ENCODE results near the gene BPIFB3. TPM values are rescaled to one million over a fixed set of nuclear protein-coding genes. Genes with fewer than 3 reads are reported as not detected.
A peak's percentile ranks its signal among the peaks of the same experiment; 100 is the strongest.

The BPIFB3 gene, protein sequence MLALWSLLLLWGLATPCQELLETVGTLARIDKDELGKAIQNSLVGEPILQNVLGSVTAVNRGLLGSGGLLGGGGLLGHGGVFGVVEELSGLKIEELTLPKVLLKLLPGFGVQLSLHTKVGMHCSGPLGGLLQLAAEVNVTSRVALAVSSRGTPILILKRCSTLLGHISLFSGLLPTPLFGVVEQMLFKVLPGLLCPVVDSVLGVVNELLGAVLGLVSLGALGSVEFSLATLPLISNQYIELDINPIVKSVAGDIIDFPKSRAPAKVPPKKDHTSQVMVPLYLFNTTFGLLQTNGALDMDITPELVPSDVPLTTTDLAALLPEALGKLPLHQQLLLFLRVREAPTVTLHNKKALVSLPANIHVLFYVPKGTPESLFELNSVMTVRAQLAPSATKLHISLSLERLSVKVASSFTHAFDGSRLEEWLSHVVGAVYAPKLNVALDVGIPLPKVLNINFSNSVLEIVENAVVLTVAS
- total RNA-seq: not detected

DNA sequence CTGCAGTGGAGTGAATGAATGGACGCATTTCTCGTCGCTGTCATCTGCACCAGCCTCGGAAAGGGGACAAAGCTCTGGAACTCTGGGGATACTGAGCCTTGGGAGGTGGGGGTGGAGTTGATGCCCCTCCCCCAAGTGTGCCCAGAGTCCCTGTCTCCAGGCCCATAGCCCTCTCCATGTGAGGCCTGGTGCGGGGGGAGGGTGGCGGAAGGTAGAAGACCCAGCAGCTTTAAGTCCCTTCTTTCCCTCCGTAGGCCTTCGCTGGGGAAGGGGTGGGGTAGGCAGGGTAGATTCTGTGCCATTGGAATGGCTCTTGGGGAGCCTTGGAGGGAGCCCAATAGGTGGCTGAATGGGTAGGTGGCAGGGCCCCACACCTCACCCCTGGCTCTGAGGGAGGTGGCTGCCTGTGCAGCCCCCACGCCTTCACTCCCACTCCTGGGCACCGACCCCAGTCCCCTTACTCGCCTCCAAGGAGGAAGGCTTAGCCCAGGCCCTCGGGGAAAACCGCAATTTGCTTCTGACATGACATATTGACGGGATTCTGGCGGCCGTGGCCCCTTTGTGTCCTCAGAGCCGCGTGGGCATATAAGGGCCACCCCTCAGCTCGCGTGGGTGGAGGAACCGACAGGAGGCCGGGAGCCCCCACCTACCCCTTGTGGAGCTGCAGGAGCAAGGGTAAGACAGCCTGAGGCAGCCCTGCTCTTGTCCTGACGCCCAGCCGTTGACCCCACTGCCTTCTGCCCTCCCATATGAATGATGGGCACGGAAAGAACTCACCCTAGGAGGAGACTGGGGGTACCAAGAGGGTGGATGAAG, at the start of gene BPIFB3:
BPIFB3 (plus strand) TSS at position 613 of the 816 bp plus-strand sequence. CDS start 1,533 bp downstream, outside the sequence.
- no peak for TF ChIP-seq CTCF (IDR thresholded peaks at IDR 0.05)
- intact Hi-C loops (cut with DNase I): no loop called here
- H3K4me3 ChIP-seq: no peak within 1 kb of the TSS
- no peaks in the 10 kb centered on the region for H3K9me3 ChIP-seq
- no peak within 1 kb of the TSS for H3K9ac ChIP-seq (ENCODE audit: low read depth in 2 of 2, low read length in 2 of 2)
- no peaks in the 10 kb centered on the region for H3K36me3 ChIP-seq
- no peak for DNase-seq
- no peak within 1 kb of the TSS for H3K27ac ChIP-seq
- H3K27me3 ChIP-seq: no peaks in the 10 kb centered on the region
- no peaks in the 10 kb centered on the region for H3K4me1 ChIP-seq

DNA sequence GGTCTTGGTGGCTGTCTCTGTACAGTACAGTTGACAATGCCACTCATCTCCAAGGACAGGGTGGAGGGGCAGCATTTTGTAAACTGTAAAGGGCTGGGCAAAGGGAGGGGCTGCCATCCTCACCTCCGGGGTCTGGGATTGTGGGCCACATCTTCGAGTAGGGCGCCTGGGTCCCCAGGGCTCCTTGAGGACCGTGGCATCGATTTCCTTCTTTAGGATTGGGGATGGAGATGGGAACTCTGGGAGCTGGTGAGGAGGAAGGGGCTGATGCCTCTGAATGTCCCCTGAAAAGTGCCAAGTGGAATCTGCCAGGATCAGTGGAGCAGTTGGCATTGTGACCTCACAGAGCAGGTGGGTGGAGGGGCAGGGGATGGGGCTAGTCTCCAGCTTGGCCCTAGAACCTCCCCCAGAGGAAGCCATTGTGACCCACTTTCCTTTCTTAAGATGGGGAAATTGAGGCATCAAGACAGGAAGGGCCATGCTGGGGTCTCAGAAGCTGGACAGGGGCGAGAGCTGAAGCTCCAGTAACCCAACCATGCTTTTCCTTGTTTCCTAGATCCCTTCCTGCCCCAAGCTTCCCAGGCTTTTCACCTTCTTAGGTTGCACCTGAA, 49.5 kb upstream of the BPIFB3 start, which contains the start of gene SUN5:
SUN5 (minus strand) TSS at position 293 of the 611 bp plus-strand sequence; CDS start at position 200, 93 bp downstream.
- Histone ChIP-seq H3K4me1 (no peaks in the 10 kb centered on the region), H3K4me3 (no peak within 1 kb of the TSS), H3K36me3 (no peaks in the 10 kb centered on the region), H3K27me3 (no peaks in the 10 kb centered on the region), H3K27ac (no peak within 1 kb of the TSS), H3K9me3 (no peaks in the 10 kb centered on the region), H3K9ac (ENCODE audit: low read depth in 2 of 2, low read length in 2 of 2) (no peak within 1 kb of the TSS)
- TF ChIP-seq CTCF (IDR thresholded peaks at IDR 0.05): no peak
- DNase-seq: no peak
- intact Hi-C loops (cut with DNase I): loop anchor here (10.0 kb wide), 1 partner anchor 209 kb away; no protein-coding TSS in a partner anchor

DNA sequence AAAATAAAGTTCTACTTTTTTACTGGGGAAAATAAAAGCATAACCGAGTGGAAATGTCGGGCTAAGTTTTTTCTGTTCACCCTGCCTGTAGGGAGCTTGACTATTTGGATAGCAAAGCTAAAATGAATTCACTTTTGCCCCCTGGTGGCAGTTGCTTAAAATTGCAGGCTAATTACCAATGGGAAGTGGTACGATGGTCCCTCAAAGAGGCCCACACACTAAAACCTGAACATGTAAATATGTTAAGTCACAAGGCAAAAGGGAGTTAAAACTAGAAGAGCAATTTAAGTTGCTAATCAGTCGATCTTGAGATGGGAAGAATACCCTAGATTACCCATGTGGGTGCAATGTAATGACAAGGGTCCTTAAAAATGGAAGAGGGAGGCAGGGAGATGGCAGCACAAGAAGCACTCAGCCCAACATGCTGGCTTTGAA, 48.6 kb upstream of the BPIFB3 start:
- Histone ChIP-seq H3K9ac (ENCODE audit: low read depth in 2 of 2, low read length in 2 of 2) (no peak overlapping the region), H3K36me3 (no peaks in the 10 kb centered on the region), H3K27me3 (no peaks in the 10 kb centered on the region), H3K27ac (no peak overlapping the region), H3K4me1 (no peaks in the 10 kb centered on the region), H3K4me3 (no peak overlapping the region), H3K9me3 (no peaks in the 10 kb centered on the region)
- intact Hi-C loops (cut with DNase I): loop anchor here (10.0 kb wide), 1 partner anchor 210 kb away; no protein-coding TSS in a partner anchor
- peak; percentile 45 for TF ChIP-seq CTCF (IDR thresholded peaks at IDR 0.05)
- peak; percentile 22 for DNase-seq

DNA sequence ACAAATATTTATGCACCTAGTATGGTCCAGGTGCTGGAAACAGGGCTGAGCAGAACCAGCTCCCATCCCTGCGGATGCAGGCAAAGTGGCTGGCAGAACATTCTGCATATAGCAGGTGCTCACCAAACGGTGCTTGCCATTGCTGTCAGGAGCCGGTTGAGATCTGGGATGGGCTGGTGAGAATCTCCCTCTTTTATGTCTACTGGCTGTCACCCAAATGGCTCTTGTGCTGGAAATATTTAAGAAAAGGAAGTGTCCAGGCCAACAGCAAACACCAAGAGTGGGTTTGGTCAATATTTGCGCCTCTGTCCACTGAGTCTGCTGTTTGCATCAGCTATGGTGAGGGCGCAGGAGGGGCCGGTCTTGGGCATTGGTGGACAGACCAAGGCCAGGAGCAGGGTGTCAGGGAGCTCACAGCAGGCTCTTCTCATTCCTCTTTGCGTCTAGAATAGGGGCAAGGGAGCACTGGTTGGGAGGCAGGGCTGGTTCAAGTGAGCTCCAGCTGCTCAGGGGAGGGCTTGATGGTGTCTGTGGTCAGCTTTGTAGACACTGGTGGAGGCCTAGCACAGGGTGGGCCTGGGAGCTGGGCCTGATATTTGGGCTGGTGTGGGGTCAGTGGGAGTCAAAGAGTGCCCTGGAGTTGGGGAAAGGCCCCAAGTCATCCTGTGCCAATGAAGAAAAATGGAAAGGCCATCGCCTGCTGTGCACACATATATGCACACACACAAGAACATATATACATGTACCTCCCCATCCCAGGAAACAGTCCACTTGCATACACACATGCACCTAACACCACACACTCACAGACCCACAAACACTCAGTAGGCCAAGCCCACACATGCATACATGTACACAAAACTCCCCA, 47.6 kb upstream of the BPIFB3 start:
- Histone ChIP-seq H3K27me3 (no peaks in the 10 kb centered on the region), H3K4me3 (no peak overlapping the region), H3K4me1 (no peaks in the 10 kb centered on the region), H3K27ac (no peak overlapping the region), H3K9me3 (no peaks in the 10 kb centered on the region), H3K36me3 (no peaks in the 10 kb centered on the region), H3K9ac (ENCODE audit: low read depth in 2 of 2, low read length in 2 of 2) (no peak overlapping the region)
- intact Hi-C loops (cut with DNase I): loop anchor here (10.0 kb wide), 1 partner anchor 211 kb away; no protein-coding TSS in a partner anchor
- TF ChIP-seq CTCF (IDR thresholded peaks at IDR 0.05): no peak
- DNase-seq: no peak
